Measurements from ENCODE around the gene CMTM4.

- TF ChIP-seq POLR2AphosphoS5 (IDR thresholded peaks at IDR 0.05; ENCODE audit: borderline replicate concordance, low read depth, low read length) (no peak), EZH2 (IDR thresholded peaks at IDR 0.05) (no peak), FOXP2 (optimal IDR thresholded peaks at IDR 0.05; ENCODE audit: control extremely low read depth, extremely low read length, insufficient read depth) (no peak)
Observed at GRCh38 chr16:66629856-66630255, 66.7 kb downstream of the CMTM4 start.

All from SK-N-MC (cell line).